Measurements from ENCODE around the gene DBH.

DBH gene

DNA sequence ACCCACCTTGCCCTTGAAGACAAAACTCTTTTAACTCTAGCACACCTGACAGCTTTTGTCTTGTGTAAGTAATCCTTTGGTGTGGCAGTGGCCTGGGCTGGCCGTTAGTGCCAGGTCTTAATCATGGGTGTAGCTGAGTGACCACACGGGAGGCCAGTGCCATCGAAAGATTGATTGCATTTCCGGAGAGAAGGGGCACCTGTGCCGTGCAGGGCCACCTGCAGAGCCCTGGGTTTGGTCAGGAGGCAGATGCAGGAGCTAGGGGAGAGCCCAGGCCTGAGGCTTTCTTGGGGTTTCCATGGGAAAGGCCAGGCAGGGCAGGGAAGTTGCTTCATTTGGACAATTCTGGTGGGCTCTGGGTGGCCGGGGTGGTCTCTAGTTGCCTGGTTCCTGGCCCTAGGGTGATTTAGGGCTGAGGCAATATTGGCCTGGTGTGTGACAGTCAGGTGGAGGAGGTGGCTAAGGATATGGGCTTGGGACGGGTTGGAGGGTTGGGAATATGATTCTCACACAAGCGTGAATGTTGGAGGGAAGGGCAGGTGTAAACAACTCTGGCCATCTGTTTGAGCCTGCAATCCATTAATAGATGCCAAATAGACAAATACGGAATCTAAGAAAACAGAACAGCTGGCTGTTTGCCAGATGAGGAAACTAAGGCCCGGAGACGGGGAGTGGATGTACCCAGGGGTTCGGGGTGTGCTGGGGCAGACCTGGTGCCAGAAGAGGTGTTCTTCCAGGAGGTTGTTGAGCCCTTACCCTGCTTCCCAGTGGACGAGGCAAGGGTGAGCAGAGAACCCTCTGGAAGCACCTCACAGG is 4.6 kb downstream of the DBH start:
- Histone ChIP-seq H3K4me3 (no peak overlapping the region), H3K27ac (no peak overlapping the region)

DNA sequence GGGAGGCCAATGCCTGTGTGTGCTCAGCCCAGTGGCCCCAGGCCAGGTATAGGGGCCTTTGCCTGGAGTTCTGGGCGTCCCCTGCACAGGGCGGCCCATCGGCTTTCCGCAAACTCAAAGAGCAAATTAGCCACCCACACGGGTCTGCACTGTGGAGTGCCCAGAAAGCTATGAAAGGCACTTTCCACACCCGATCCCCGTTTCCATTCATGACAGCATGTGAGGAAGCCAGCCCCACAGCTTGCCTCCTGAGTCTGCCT is 5.2 kb downstream of the DBH start:
- H3K27ac ChIP-seq: no peak overlapping the region
- no peak overlapping the region for H3K4me3 ChIP-seq

DNA sequence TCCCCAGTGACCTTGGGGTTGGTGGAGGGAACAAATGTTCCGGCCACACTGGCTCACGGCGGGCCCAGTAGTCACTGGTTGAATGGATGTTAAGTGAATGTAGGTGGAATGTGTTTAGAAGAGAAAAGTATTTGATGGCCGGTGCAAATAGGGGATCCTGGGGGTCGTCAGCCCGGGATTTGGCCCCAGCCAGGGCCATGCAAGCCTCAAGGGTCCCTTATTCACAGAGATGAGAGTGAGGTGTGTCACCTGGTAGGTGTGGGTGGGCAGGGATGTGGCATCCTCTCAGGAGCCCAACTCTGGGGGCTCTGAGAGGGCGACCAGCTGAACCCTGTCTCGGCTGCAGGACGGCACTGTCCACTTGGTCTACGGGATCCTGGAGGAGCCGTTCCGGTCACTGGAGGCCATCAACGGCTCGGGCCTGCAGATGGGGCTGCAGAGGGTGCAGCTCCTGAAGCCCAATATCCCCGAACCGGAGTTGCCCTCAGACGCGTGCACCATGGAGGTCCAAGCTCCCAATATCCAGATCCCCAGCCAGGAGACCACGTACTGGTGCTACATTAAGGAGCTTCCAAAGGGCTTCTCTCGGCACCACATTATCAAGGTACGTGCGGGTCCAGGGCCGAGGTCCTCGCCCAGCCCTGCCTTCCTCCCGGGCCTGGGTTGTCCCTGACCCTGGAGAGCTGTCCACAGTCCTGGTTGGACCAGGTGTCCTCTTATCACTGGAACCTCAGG is 5.9 kb downstream of the DBH start:
- no peak overlapping the region for H3K4me3 ChIP-seq
- no peak overlapping the region for H3K27ac ChIP-seq

DNA sequence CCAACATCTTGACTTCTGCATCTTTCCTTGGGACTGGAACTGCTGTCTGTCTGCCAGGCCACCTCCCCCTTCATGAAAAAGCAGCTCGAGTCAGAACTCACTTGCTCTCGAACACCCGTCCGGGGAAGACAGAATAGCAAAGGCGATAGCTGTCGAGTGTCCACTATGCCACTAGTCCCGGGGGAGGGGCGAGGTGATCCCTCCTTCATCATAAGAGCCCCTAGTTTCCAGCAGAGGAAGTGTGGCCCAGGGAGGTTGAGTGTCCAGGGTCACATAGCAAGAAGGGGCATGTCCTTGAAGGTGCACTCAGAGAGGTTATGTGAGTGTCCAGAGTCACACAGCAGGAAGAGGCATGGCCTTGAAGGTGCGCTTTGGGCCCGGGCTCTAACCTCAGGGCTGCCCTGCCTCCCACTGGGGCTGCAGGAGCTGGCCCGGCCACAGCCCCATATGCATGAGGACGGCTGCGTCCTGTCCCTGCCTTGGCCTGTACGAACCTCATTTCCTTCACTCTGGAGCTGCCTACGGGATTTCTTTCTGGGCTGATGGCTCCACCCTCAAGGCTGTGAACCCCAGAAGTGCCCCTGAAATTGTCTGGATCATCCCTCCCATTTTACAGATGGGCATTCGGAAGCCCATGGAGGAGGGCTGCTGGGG is 6.7 kb downstream of the DBH start:
- H3K4me3 ChIP-seq: no peak overlapping the region
- no peak overlapping the region for H3K27ac ChIP-seq

DNA sequence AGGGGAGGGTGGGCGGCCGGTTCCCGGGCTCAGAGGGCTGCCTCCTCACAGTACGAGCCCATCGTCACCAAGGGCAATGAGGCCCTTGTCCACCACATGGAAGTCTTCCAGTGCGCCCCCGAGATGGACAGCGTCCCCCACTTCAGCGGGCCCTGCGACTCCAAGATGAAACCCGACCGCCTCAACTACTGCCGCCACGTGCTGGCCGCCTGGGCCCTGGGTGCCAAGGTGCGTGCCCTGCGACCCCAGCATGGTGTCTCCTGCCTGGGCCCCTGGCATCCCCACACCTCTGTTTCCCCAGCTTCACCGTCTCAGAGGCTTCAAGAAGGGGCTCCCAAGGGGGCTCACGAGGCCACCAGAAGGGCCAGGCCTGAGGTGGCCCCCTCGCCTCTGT is 7.2 kb downstream of the DBH start:
- Histone ChIP-seq H3K4me3 (no peak overlapping the region), H3K27ac (no peak overlapping the region)

DNA sequence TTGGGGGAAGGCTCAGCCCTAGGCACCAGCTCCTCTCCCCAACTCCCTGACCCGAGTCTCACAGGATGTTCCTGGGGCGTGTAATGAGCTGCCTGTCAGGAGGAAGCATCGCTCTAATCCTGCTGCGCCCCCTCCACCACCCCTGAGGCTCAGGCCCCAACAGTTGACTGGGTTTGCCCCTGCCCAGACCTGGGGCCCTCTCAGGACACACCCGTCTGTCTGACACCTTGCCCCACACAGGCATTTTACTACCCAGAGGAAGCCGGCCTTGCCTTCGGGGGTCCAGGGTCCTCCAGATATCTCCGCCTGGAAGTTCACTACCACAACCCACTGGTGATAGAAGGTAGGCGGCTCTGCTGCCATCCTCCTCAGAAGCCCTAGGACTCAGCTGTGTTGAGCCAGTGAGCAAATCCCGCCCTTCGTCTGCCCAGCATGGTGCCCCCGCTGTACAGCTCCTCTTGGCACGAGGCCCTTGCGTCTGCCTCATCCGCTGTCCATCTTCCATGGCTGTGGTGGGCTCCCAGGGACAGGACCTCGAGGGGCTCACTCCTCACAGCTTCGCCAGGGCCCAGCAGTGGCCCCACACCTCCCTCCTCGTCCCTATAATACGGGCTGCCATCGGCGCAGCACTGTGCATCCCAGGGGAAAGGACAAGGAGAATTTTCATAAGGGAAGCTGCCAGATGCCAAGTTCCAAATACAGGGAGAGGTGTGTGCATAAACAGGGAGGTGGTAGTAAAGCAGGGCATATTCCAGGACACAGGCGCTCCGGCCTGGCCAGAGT is 8.0 kb downstream of the DBH start:
- Histone ChIP-seq H3K27ac (no peak overlapping the region), H3K4me3 (no peak overlapping the region)

DNA sequence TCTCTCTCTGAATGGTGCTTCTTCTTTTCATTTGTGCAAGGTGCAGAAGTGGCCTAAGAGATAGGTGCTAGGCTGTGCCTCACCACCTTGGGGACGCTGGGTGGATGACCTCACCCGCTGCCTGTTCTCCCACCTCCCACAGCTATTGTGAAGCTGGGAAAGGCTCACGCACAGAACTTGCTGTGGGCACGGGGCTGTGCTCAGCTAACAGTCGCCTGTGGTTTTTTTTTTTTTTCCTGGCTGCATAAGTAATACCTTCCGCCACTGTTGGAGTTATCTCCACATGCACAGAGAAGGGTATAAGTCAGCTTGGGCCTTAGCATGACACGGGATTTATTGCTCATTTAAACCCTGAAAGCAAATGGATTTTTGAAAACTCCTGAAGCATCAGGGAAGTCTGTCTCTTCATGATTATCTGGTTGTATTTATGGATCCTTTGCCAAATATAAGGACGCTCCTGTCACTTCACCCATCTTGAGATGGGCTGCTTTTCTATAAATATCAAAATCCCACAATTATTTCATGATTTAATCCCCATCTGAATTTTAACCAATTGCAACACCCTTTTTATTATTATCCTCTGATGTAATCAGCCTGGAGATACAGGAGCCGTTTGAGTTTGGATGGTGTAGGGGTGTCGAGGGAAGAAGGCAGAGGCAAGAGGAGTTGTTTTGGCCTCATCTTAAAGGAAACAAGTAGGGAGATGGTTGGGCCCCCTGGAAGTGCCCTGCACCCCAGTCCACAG is 9.0 kb downstream of the DBH start:
- Histone ChIP-seq H3K4me3 (no peak overlapping the region), H3K27ac (no peak overlapping the region)

DNA sequence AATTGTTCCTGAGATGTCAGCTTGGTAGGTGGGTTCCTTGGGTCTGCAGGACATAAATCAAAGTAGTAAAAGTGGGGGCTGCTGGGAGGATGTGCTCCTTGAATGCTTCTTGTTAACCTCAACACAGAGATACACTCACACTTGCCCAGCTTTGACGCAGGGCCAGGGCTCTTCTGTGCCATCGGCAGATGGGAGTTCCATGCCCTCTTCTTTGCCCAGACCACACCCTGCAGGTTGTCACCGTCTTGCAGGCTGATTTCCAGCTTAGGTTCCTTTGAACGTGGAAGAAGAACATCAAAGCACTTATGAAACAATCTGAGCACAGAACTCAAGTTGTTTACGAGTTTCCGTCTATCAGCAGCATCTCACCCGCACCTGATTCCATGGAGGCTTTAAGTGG is 11.0 kb downstream of the DBH start:
- no peak overlapping the region for H3K27ac ChIP-seq
- no peak overlapping the region for H3K4me3 ChIP-seq

DNA sequence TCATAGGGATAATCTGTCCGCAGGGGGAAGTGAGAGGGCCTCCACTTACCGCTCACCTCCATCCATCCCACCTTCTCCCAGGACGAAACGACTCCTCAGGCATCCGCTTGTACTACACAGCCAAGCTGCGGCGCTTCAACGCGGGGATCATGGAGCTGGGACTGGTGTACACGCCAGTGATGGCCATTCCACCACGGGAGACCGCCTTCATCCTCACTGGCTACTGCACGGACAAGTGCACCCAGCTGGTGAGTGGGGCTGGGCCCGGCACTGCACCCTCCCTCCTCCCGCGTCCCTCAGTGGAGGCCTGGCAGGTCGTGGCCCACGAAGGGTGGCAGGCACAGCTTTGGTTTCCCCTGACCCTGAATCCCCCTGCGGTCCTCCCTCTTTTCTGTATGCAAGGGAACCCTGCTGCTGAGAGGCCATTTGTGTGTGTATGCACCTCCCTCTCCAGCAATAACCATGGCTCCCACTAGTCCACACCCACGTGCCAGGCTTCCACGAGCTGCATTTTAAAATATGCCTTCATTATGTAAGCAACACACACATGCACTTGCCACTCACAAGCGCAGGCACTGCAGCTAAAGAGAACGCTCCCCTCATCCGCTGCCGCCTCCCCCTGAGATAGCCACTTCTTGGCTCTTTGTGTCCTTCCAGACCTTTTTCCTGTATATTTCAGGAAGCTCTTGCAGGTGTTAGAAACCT is 11.8 kb downstream of the DBH start:
- Histone ChIP-seq H3K27ac (no peak overlapping the region), H3K4me3 (no peak overlapping the region)

DNA sequence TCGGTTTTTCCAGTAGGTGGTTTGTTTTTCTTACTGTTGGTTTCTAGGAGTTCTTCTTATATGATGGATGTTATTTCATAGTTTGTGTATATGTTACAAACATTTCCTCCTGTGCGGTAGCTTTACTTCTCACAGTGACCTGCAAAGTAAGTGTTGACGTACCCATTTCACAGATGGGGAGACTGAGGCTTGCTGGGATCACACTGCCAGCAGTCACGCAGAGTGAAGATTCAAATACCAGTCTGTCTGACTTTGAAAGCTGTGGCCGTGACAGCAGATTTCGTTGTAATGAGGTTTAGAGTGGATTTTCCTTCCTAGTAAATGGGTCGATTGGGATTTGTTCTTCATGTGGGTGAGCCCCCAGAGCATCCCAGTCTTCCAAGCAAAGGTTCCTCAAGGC is 13.0 kb downstream of the DBH start:
- H3K27ac ChIP-seq: no peak overlapping the region
- H3K4me3 ChIP-seq: no peak overlapping the region

DNA sequence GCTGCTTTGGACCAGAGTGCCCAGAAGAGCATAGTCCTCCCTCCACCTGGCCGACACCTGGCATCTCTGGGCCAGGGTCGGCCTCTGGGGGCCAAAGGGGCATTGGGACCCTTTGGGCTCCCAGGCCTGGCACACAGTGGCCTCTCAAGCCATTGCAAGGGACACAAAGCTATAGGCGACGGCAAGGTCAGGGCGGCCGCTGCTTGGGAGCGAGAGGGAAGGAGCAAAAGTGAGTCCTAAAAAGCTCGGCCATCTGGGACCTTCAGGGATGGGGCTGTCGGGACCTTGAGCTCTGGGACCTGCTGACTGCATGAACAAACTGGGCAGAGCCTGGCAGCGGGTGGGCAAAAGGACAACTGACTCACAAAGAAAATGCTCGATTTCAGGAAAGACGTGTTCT is 13.9 kb downstream of the DBH start:
- Histone ChIP-seq H3K4me3 (no peak overlapping the region), H3K27ac (no peak overlapping the region)

DNA sequence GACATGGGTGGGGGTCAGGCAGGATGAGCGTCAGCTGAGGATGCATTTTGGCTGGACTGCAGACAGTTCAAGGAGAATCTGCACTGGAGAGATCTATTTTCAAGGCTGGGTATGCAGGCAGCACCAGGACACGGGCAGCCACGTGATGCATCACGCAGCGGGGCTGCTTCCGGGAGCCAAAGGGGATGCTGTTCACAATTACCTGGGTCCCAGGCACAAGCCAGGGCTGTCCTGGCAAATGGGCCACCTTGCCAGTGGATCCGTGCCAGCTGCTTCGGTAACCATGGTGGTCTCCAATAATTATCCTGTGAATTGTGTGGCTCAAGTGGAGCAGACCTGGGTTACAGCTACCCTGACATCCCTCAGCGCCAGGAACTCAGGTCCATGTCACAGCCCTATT is 17.5 kb downstream of the DBH start:
- H3K27ac ChIP-seq: no peak overlapping the region
- H3K4me3 ChIP-seq: no peak overlapping the region

DNA sequence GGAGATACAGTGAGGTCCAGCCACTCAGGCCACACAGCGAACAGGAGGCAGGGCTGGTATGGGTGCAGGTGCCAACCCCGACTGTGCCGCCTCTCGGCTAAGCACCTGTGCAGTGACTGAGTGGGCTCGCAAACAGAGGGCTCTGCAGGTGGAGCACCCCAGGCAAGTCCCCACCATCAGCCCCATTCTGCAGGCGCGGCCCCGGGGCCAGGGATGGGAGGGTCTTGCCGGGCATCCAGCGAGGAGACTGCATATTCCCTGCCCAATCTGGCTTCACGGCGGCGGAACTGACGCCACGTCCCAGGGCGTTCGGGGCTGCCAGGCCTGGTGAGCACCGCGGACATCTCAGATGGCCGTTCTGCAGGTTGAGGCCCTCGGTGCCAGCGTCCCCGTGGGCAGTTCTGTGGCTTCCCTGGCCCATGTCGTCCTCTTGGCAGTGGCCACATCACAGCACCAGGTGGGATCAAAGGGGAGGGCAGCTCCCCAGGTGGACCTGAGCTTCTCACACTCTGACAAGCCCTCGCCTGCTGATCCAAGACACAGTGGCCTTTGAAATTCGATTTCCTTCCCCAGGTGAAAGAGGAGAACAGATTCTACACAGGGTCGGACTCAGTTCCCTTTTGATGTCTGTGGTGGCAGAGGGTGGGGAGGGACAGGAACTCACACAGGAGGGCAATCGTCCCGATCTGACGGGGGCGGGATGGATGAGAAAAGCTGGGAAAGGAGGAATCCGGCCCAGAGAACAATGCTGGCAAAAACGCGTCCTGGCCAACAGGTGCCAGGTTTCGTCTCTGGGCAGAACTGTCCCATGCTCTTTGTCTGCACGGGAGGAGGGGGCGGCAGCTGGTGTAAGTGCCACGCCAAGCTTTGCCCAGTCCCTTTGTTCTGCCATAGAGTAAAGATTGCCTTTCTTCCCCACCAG is 18.8 kb downstream of the DBH start:
- no peak overlapping the region for H3K4me3 ChIP-seq
- no peak overlapping the region for H3K27ac ChIP-seq

DNA sequence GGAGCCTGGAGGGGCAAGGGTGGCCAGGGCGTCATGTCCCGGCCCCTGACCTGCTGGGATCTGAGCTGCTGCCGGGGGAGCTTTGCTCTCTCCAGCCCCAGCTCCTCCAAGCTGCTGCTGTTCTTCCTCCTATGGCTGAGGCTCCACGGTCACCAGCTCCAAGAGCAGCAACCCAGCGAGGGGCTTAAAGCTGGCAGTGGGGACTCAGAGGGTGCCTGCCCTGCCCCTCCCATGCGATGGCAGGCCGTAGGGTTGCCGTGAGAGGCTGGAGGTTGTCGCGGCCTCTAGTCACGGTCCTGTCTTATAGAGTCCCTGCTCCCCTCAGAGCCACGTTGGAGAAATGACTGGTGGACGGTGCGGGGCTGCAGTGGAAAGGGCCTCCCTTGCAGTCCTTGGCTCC is 19.5 kb downstream of the DBH start:
- Histone ChIP-seq H3K27ac (no peak overlapping the region), H3K4me3 (no peak overlapping the region)

DNA sequence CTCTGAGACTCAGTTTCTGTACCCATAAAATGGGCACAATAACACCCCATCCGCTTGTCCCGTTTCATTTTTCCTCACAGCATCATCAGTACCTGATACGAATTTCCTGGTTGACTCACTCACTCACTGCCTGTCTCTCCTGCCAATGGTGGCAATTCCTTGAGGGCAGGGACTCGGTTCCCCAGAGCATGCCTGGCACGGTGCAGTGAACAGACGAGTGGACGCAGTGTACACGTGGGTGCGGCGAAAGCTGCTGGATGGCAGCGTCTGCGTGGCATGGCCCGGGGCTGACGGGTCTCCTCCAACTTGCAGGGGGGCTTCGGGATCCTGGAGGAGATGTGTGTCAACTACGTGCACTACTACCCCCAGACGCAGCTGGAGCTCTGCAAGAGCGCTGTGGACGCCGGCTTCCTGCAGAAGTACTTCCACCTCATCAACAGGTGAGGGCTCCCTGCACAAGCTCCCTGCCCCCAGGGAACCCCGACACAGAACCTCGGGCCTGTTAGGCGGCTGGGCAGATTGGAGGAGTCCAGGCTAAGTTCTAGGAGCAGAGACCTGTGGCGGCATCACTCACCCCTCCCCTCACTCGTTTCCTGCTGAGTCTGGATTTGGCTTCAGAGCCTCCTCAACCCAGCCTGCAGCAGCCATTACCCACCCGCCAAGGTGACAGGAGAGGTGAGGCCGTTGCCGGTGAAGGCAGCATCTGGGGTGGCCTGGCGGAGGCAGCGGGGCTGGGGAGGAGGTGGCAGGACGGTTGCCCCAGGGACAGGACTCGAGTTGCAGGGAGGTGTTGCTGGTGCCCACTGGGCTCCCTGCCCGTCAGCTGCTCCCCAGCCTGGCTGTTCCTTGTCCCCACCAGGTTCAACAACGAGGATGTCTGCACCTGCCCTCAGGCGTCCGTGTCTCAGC is 20.3 kb downstream of the DBH start:
- no peak overlapping the region for H3K4me3 ChIP-seq
- H3K27ac ChIP-seq: no peak overlapping the region

DNA sequence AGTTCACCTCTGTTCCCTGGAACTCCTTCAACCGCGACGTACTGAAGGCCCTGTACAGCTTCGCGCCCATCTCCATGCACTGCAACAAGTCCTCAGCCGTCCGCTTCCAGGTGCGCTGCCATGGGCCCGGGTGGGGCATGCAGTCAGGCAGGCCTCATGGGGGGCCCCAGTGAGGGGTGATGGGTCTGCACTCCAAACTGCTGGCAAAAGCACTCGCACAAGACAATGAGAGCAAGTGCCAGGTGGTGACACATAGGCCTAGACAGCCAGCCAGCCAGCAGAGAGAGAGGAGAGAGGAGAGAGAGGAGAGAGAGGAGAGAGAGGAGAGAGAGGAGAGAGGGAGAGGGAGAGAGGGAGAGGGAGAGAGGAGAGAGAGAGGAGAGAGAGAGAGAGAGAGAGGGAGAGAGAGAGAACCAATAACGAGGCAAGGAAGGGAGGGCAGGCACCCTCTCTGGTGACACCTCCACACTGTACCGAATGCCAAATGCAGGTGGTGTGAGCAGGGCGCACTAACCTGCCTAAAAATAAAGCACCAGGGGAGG is 21.0 kb downstream of the DBH start:
- Histone ChIP-seq H3K27ac (no peak overlapping the region), H3K4me3 (no peak overlapping the region)

All from skin epidermis (tissue), 12 donors.